BE2C (cell line): Measurements from ENCODE around the gene MAPK14.

Experiments used
- DNase-seq: peaks from one replicate; pipeline ENCODE4 v3.0.0-alpha.2; 2020
- H3K27me3 ChIP-seq: fragments of 250-450 bp; sonication (Bioruptor Pico); 2 replicates; pipeline ENCODE4 v1.5.1; 2020; ENCODE audit warnings: mild to moderate bottlenecking
- H3K36me3 ChIP-seq: fragments of 250-450 bp; sonication (Bioruptor Pico); 2 replicates; pipeline ENCODE4 v1.5.1; 2020; ENCODE audit warnings: mild to moderate bottlenecking
- H3K4me1 ChIP-seq: fragments of 250-450 bp; sonication (Bioruptor Pico); 2 replicates; pipeline ENCODE4 v1.5.1; 2020
- H3K4me3 ChIP-seq: 2 replicates; pipeline ENCODE4 v1.5.1; 2011; ENCODE audit warnings: low read depth, low read length
- H3K9me3 ChIP-seq: fragments of 250-450 bp; sonication (Bioruptor Pico); 2 replicates; pipeline ENCODE4 v1.5.1; 2020
- TF ChIP-seq, protein P1 (sequence below): IDR thresholded peaks from 2 replicates; pipeline ENCODE4 v1.5.1; 2012; ENCODE audit warnings: mild to moderate bottlenecking, low read depth, low read length

MAPK14 gene

DNA sequence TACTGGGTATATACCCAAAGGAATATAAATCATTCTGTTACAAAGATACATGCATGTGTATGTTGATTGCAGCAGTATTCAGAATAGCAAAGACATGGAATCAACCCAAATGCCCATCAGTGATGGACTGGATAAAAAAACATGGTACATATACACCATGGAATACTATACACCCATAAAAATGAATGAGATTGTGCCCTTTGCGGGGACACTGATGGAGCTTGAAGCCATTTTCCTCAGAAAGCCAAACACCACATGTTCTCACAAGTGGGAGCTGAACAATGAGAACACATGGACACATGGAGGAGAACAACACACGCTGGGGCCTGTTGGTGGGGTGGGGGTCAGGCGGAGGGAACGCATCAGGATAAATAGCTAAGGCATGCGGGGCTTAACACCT lies 61.4 kb downstream of the MAPK14 start:
- TF ChIP-seq, protein P1, sequence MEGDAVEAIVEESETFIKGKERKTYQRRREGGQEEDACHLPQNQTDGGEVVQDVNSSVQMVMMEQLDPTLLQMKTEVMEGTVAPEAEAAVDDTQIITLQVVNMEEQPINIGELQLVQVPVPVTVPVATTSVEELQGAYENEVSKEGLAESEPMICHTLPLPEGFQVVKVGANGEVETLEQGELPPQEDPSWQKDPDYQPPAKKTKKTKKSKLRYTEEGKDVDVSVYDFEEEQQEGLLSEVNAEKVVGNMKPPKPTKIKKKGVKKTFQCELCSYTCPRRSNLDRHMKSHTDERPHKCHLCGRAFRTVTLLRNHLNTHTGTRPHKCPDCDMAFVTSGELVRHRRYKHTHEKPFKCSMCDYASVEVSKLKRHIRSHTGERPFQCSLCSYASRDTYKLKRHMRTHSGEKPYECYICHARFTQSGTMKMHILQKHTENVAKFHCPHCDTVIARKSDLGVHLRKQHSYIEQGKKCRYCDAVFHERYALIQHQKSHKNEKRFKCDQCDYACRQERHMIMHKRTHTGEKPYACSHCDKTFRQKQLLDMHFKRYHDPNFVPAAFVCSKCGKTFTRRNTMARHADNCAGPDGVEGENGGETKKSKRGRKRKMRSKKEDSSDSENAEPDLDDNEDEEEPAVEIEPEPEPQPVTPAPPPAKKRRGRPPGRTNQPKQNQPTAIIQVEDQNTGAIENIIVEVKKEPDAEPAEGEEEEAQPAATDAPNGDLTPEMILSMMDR = no peak
- DNase-seq = no peak
- peaks cover 3% of the 10 kb centered on the region; the same call in 1 of the 2 replicates for H3K9me3 ChIP-seq
- peaks cover 33% of the 10 kb centered on the region for H3K36me3 ChIP-seq
- no peak overlapping the region for H3K4me3 ChIP-seq
- H3K27me3 ChIP-seq = no peaks in the 10 kb centered on the region
- H3K4me1 ChIP-seq = no peaks in the 10 kb centered on the region

DNA sequence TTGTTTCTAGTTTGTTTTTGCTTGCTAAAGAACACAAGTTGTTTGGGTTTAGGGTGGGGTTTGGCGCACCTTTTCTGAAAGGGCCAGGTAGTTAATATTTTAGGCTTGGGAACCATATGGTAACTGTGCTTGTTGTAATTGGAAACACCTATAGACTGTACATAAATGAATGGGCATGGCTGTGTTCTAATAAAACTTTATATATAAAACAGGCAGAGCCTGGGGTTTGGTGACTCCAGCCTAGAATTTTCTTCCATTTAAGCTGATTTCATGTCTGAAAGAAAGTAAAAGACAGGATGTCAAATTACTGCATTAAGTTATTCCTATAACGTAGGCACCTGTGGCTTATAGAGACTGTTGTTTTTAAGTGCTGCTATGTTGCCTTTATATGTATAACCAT lies 66.6 kb downstream of the MAPK14 start:
- no peaks in the 10 kb centered on the region for H3K27me3 ChIP-seq
- peaks cover 4% of the 10 kb centered on the region; the same call in 1 of the 2 replicates for H3K36me3 ChIP-seq
- no peak overlapping the region for H3K4me3 ChIP-seq
- no peak for DNase-seq
- peaks cover 3% of the 10 kb centered on the region; the same call in 1 of the 2 replicates for H3K4me1 ChIP-seq
- TF ChIP-seq, protein P1 = no peak
- H3K9me3 ChIP-seq = no peaks in the 10 kb centered on the region

- no peak overlapping the region for H3K4me3 ChIP-seq
Measured at GRCh38 chr6:36094753-36095496, 67.3 kb downstream of the MAPK14 start.

DNA sequence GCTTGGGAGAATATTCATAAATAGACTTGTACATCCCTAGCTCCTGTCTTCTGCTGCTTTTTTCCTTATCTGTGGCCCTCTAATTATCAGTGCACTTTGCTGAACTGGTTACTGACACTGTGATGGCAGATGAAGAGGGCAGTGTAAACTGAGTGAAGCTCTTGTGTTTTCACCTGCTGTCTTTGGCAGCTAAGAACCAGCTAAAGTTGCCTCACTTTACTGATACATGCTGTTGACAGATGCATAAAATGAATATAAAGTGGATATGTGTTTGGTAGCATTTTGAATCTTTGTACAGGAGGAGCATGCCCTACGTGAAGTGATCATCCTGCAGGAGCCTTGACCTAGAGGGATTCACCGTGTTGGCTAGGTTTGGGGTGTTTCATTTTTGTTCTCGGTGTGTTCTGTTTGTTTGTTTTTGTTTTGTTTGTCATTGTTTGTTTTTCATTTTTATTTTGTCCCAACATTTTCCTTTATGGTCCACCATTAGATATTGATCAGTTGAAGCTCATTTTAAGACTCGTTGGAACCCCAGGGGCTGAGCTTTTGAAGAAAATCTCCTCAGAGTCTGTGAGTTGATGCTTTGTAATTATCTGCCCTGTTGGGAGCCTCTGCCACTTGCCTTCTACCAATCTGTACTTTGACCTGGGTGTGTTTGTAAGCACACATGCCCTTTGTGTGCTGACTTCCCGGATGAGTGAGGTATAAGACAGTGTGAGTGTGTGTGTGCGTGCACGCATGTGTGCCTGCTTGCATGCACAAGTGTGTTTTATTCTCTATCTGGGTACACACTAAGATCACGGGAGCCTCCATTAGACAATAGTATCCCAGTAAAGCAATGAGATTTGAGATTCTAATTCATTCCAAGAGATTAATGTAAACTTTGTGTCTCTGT lies 68.1 kb downstream of the MAPK14 start:
- no peak for DNase-seq
- no peaks in the 10 kb centered on the region for H3K9me3 ChIP-seq
- H3K4me3 ChIP-seq = no peak overlapping the region
- H3K27me3 ChIP-seq = no peaks in the 10 kb centered on the region
- peaks cover 13% of the 10 kb centered on the region for H3K4me1 ChIP-seq
- TF ChIP-seq, protein P1 = no peak
- H3K36me3 ChIP-seq = peaks cover 4% of the 10 kb centered on the region; the same call in 1 of the 2 replicates

More at GRCh38 chr6:36094753-36095496, 67.3 kb downstream of the MAPK14 start:
- TF ChIP-seq, protein P1 = peak; percentile 96
- DNase-seq = peak; percentile 81
- peaks cover 4% of the 10 kb centered on the region; the same call in 1 of the 2 replicates for H3K36me3 ChIP-seq
- H3K4me1 ChIP-seq = peaks cover 8% of the 10 kb centered on the region; the same call in 1 of the 2 replicates
- H3K27me3 ChIP-seq = no peaks in the 10 kb centered on the region
- H3K9me3 ChIP-seq = no peaks in the 10 kb centered on the region

GRCh38 chr6:36098253-36098919 lies 70.8 kb downstream of the MAPK14 start:
- H3K36me3 ChIP-seq = peaks cover 12% of the 10 kb centered on the region
- peaks cover 13% of the 10 kb centered on the region for H3K4me1 ChIP-seq
- no peak overlapping the region for H3K4me3 ChIP-seq

More at GRCh38 chr6:36098253-36098919, 70.8 kb downstream of the MAPK14 start:
- no peak for DNase-seq
- TF ChIP-seq, protein P1 = no peak
- no peaks in the 10 kb centered on the region for H3K9me3 ChIP-seq
- H3K27me3 ChIP-seq = no peaks in the 10 kb centered on the region
